ENCODE measurements around the gene ELAVL3. TPM values are rescaled to one million over a fixed set of nuclear protein-coding genes. Genes with fewer than 3 reads are reported as not detected.
"Not testable (repeated sequence)": the region's sequence is repeated elsewhere in the genome, so short reads cannot be mapped to it uniquely, and the experiment has no call there.

The ELAVL3 gene
- total RNA-seq, 1 experiment from 2014 or later = 1.4 TPM

DNA sequence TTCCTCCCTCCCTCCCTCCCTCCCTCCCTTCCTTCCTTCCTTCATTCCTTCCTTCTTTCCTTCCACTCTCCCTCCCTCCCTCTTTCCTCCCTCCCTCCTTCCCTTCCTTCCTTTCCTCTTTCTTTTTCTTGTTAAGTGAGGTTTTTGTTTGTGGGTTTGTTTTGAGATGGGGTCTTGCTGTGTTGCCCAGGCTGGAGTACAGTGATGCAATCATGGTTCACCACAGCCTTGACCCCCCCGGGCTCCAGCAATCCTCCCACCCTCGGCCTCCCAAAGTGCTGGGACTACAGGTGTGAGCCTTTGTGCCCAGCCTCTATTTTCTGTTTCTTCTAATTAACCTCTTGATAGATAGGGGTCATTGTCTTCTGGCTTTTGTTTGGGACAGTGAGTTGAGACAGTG lies 19.4 kb downstream of the ELAVL3 start:
- ChIA-PET POLR2A (no interaction called here), CTCF (no interaction called here)
- Mint-ChIP-seq H3K27ac (no peak overlapping the region), H3K36me3 (no peaks in the 10 kb centered on the region), H3K4me3 (no peak overlapping the region), H3K27me3 (ENCODE audit: low read depth) (no peaks in the 10 kb centered on the region), H3K9me3 (no peaks in the 10 kb centered on the region), H3K4me1 (peaks cover 16% of the 10 kb centered on the region)
- DNase-seq (ENCODE audit: low spot score) (no peak), ATAC-seq (no peak)
- TF ChIP-seq ZNF121 (CRISPR knock-in tag; IDR thresholded peaks at IDR 0.05) (peak; percentile 46; the same call in 1 of the 2 replicates), ATF1 (CRISPR knock-in tag; IDR thresholded peaks at IDR 0.05) (no peak)

DNA sequence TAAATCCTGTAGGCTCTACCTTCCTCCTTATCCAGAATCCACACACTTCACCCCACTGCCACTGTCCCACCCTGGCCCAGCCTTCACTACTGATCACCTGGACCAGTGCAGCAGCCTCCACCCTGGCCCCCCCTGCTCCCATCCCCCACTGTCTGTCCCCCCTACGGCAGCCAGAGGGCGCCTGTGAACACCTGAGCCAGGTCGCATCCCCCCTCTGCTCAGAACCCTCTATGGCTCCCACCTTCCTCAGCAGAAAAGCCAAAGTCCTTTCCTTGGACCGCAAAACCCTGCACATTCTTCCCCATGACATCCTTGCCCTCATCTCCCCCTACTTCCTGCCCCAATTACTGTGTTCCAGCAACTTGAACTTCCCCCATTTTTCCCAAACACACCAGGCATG lies 20.6 kb downstream of the ELAVL3 start:
- CTCF ChIA-PET = no interaction called here

DNA sequence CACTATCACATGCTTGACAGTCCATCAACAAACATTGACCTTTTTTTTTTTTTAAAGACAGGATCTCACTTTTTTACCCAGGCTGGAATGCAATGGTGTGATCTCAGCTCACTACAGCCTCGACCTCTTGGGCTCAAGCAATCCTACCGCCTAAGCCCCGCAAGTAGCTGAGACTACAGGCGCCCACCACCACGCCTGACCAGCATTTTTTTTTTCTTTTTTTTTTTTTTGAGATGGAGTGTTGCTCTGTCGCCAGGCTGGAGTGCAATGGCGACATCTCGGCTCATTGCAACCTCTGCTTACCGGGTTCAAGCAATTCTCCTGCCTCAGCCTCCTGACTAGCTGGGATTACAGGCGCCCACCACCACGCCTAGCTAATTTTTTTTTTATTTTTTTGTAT lies 21.9 kb downstream of the ELAVL3 start:
- CTCF ChIA-PET = interaction anchor here (0.9 to 2.4 kb wide), 3 partner anchors 23 to 98 kb away, joined by 3 to 10 read pairs (median 7); partner anchors contain the start of gene ELAVL3

More for the DNA sequence above, 20.6 kb downstream of the ELAVL3 start:
- DNase-seq (ENCODE audit: low spot score) = peak; percentile 46
- H3K36me3 Mint-ChIP-seq = no peaks in the 10 kb centered on the region
- no peaks in the 10 kb centered on the region for H3K27me3 Mint-ChIP-seq (ENCODE audit: low read depth)
- H3K4me3 Mint-ChIP-seq = no peak overlapping the region
- no peak overlapping the region for H3K27ac Mint-ChIP-seq
- POLR2A ChIA-PET = no interaction called here
- ATAC-seq = no peak
- H3K4me1 Mint-ChIP-seq = peaks cover 5% of the 10 kb centered on the region
- TF ChIP-seq, protein P1, sequence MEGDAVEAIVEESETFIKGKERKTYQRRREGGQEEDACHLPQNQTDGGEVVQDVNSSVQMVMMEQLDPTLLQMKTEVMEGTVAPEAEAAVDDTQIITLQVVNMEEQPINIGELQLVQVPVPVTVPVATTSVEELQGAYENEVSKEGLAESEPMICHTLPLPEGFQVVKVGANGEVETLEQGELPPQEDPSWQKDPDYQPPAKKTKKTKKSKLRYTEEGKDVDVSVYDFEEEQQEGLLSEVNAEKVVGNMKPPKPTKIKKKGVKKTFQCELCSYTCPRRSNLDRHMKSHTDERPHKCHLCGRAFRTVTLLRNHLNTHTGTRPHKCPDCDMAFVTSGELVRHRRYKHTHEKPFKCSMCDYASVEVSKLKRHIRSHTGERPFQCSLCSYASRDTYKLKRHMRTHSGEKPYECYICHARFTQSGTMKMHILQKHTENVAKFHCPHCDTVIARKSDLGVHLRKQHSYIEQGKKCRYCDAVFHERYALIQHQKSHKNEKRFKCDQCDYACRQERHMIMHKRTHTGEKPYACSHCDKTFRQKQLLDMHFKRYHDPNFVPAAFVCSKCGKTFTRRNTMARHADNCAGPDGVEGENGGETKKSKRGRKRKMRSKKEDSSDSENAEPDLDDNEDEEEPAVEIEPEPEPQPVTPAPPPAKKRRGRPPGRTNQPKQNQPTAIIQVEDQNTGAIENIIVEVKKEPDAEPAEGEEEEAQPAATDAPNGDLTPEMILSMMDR (IDR thresholded peaks at IDR 0.05) = 0 out of 2 replicates have a peak, but pooled peaks have one; percentile 27
- TF ChIP-seq ETV6 (CRISPR knock-in tag; IDR thresholded peaks at IDR 0.05) (no peak), GTF2I (CRISPR knock-in tag; conservative IDR thresholded peaks at IDR 0.05) (peak; percentile 94)
- no peaks in the 10 kb centered on the region for H3K9me3 Mint-ChIP-seq

DNA sequence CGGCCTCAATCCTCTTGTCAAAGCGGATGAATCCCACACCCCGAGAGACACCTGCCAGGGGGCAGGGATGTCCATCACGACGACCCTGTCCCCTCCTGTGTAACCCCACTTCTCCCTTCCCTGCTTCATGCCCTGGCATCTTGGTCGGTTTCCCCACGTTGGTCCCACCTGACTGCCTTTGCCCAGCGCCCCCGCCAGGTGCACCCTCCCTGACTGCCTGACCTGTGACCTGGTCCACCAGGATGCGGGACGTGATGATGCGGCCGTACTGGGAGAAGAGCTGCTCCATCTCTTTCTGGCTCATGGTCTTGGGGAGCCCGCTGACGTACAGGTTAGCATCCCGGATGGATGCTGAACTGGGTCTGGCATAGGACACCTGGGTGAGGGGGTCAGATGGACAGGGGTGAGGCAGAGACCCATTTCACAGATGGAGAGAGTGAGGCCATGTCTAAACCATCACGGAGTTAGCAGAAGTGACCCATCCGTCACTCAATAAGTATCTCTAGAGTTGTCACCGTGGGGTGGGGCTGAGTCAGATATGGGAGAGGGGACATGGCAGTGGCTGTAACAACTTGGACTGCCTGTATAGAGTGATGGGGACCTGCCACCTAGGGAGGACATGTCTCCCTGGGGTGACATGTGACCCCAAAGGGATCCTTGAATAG lies 22.5 kb downstream of the ELAVL3 start:
- POLR2A ChIA-PET = interaction anchor here (0.8 kb wide), 1 partner anchor 21 kb away, joined by 3 read pairs; no protein-coding TSS in a partner anchor
- no peak for DNase-seq (ENCODE audit: low spot score)
- no peak for ATAC-seq
- no peak overlapping the region for H3K27ac Mint-ChIP-seq
- no peaks in the 10 kb centered on the region for H3K9me3 Mint-ChIP-seq
- no peak overlapping the region for H3K4me3 Mint-ChIP-seq
- H3K4me1 Mint-ChIP-seq = peaks cover 10% of the 10 kb centered on the region
- H3K27me3 Mint-ChIP-seq (ENCODE audit: low read depth) = no peaks in the 10 kb centered on the region
- CTCF ChIA-PET = interaction anchor here (0.9 to 2.4 kb wide), 3 partner anchors 24 to 97 kb away, joined by 3 to 10 read pairs (median 7); partner anchors contain the start of gene ELAVL3
- H3K36me3 Mint-ChIP-seq = no peaks in the 10 kb centered on the region
- TF ChIP-seq MYBL2 (CRISPR knock-in tag; IDR thresholded peaks at IDR 0.05) = no peak
- no peak for TF ChIP-seq ETV6 (CRISPR knock-in tag; IDR thresholded peaks at IDR 0.05)
- TF ChIP-seq, protein P2, sequence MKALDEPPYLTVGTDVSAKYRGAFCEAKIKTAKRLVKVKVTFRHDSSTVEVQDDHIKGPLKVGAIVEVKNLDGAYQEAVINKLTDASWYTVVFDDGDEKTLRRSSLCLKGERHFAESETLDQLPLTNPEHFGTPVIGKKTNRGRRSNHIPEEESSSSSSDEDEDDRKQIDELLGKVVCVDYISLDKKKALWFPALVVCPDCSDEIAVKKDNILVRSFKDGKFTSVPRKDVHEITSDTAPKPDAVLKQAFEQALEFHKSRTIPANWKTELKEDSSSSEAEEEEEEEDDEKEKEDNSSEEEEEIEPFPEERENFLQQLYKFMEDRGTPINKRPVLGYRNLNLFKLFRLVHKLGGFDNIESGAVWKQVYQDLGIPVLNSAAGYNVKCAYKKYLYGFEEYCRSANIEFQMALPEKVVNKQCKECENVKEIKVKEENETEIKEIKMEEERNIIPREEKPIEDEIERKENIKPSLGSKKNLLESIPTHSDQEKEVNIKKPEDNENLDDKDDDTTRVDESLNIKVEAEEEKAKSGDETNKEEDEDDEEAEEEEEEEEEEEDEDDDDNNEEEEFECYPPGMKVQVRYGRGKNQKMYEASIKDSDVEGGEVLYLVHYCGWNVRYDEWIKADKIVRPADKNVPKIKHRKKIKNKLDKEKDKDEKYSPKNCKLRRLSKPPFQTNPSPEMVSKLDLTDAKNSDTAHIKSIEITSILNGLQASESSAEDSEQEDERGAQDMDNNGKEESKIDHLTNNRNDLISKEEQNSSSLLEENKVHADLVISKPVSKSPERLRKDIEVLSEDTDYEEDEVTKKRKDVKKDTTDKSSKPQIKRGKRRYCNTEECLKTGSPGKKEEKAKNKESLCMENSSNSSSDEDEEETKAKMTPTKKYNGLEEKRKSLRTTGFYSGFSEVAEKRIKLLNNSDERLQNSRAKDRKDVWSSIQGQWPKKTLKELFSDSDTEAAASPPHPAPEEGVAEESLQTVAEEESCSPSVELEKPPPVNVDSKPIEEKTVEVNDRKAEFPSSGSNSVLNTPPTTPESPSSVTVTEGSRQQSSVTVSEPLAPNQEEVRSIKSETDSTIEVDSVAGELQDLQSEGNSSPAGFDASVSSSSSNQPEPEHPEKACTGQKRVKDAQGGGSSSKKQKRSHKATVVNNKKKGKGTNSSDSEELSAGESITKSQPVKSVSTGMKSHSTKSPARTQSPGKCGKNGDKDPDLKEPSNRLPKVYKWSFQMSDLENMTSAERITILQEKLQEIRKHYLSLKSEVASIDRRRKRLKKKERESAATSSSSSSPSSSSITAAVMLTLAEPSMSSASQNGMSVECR (CRISPR knock-in tag; IDR thresholded peaks at IDR 0.05; ENCODE audit: borderline replicate concordance) = no peak
- TF ChIP-seq ZNF232 (CRISPR knock-in tag; IDR thresholded peaks at IDR 0.05) = no peak
- TF ChIP-seq, protein P3, sequence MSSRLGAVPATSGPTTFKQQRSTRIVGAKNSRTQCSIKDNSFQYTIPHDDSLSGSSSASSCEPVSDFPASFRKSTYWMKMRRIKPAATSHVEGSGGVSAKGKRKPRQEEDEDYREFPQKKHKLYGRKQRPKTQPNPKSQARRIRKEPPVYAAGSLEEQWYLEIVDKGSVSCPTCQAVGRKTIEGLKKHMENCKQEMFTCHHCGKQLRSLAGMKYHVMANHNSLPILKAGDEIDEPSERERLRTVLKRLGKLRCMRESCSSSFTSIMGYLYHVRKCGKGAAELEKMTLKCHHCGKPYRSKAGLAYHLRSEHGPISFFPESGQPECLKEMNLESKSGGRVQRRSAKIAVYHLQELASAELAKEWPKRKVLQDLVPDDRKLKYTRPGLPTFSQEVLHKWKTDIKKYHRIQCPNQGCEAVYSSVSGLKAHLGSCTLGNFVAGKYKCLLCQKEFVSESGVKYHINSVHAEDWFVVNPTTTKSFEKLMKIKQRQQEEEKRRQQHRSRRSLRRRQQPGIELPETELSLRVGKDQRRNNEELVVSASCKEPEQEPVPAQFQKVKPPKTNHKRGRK (CRISPR knock-in tag; IDR thresholded peaks at IDR 0.05; ENCODE audit: borderline replicate concordance) = no peak
- TF ChIP-seq, protein P4, sequence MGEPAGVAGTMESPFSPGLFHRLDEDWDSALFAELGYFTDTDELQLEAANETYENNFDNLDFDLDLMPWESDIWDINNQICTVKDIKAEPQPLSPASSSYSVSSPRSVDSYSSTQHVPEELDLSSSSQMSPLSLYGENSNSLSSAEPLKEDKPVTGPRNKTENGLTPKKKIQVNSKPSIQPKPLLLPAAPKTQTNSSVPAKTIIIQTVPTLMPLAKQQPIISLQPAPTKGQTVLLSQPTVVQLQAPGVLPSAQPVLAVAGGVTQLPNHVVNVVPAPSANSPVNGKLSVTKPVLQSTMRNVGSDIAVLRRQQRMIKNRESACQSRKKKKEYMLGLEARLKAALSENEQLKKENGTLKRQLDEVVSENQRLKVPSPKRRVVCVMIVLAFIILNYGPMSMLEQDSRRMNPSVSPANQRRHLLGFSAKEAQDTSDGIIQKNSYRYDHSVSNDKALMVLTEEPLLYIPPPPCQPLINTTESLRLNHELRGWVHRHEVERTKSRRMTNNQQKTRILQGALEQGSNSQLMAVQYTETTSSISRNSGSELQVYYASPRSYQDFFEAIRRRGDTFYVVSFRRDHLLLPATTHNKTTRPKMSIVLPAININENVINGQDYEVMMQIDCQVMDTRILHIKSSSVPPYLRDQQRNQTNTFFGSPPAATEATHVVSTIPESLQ (CRISPR knock-in tag; IDR thresholded peaks at IDR 0.05) = no peak
- TF ChIP-seq, protein P5, sequence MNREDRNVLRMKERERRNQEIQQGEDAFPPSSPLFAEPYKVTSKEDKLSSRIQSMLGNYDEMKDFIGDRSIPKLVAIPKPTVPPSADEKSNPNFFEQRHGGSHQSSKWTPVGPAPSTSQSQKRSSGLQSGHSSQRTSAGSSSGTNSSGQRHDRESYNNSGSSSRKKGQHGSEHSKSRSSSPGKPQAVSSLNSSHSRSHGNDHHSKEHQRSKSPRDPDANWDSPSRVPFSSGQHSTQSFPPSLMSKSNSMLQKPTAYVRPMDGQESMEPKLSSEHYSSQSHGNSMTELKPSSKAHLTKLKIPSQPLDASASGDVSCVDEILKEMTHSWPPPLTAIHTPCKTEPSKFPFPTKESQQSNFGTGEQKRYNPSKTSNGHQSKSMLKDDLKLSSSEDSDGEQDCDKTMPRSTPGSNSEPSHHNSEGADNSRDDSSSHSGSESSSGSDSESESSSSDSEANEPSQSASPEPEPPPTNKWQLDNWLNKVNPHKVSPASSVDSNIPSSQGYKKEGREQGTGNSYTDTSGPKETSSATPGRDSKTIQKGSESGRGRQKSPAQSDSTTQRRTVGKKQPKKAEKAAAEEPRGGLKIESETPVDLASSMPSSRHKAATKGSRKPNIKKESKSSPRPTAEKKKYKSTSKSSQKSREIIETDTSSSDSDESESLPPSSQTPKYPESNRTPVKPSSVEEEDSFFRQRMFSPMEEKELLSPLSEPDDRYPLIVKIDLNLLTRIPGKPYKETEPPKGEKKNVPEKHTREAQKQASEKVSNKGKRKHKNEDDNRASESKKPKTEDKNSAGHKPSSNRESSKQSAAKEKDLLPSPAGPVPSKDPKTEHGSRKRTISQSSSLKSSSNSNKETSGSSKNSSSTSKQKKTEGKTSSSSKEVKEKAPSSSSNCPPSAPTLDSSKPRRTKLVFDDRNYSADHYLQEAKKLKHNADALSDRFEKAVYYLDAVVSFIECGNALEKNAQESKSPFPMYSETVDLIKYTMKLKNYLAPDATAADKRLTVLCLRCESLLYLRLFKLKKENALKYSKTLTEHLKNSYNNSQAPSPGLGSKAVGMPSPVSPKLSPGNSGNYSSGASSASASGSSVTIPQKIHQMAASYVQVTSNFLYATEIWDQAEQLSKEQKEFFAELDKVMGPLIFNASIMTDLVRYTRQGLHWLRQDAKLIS (CRISPR knock-in tag; IDR thresholded peaks at IDR 0.05; ENCODE audit: borderline replicate concordance) = no peak

More for the DNA sequence above, 21.9 kb downstream of the ELAVL3 start:
- POLR2A ChIA-PET; H3K36me3 Mint-ChIP-seq; H3K27ac Mint-ChIP-seq; DNase-seq (ENCODE audit: low spot score); H3K4me3 Mint-ChIP-seq; H3K4me1 Mint-ChIP-seq; H3K27me3 Mint-ChIP-seq (ENCODE audit: low read depth); H3K9me3 Mint-ChIP-seq; ATAC-seq: not testable (repeated sequence)

Measured in WTC11 (cell line).